ENCODE results near the gene ZMYND19. TPM values are rescaled to one million over a fixed set of nuclear protein-coding genes. Genes with fewer than 3 reads are reported as not detected.
"Not testable (repeated sequence)": the region's sequence is repeated elsewhere in the genome, so short reads cannot be mapped to it uniquely, and the experiment has no call there.

Gene ZMYND19
- polyA plus RNA-seq, 1 donor: 17.7 TPM

GRCh38 chr9:137589441-137590122, 730 bp downstream of the ZMYND19 start:
- no peak for DNase-seq (ENCODE audit: low read depth)

GRCh38 chr9:137588891-137589290, 1.4 kb downstream of the ZMYND19 start:
- no peak for DNase-seq (ENCODE audit: low read depth)

- DNase-seq (ENCODE audit: low read depth): no peak
These were observed 2.0 kb downstream of the ZMYND19 start for GRCh38 chr9:137588311-137588710.

GRCh38 chr9:137586854-137587253, 3.5 kb downstream of the ZMYND19 start:
- DNase-seq (ENCODE audit: low read depth): no peak

- no peak for DNase-seq (ENCODE audit: low read depth)
These were observed 6.4 kb downstream of the ZMYND19 start for GRCh38 chr9:137583957-137584356.

GRCh38 chr9:137583347-137583746, 7.0 kb downstream of the ZMYND19 start:
- DNase-seq (ENCODE audit: low read depth): no peak

GRCh38 chr9:137582286-137582860, 7.9 kb downstream of the ZMYND19 start:
- no peak for DNase-seq (ENCODE audit: low read depth)

GRCh38 chr9:137581361-137582285, 8.7 kb downstream of the ZMYND19 start:
- no peak for DNase-seq (ENCODE audit: low read depth)

GRCh38 chr9:137580954-137581322, 9.4 kb downstream of the ZMYND19 start:
- DNase-seq (ENCODE audit: low read depth): no peak

- DNase-seq (ENCODE audit: low read depth): no peak
These were observed 9.9 kb downstream of the ZMYND19 start for GRCh38 chr9:137580209-137580953.

- no peak for DNase-seq (ENCODE audit: low read depth)
These were observed 11.1 kb downstream of the ZMYND19 start for GRCh38 chr9:137579259-137579604.

GRCh38 chr9:137578518-137579258, 11.6 kb downstream of the ZMYND19 start, which contains the start of gene DPH7:
Gene DPH7 (minus strand): TSS chr9:137578925. CDS start chr9:137578777, 148 bp downstream.
- DNase-seq (ENCODE audit: low read depth): peak; percentile 56

GRCh38 chr9:137575716-137576411, 14.4 kb downstream of the ZMYND19 start:
- no peak for DNase-seq (ENCODE audit: low read depth)

GRCh38 chr9:137575364-137575715, 15.0 kb downstream of the ZMYND19 start:
- no peak for DNase-seq (ENCODE audit: low read depth)

- no peak for DNase-seq (ENCODE audit: low read depth)
These were observed 16.1 kb downstream of the ZMYND19 start for GRCh38 chr9:137574192-137574591.

GRCh38 chr9:137570566-137570965, 19.7 kb downstream of the ZMYND19 start:
- no peak for DNase-seq (ENCODE audit: low read depth)

GRCh38 chr9:137569609-137570203, 20.6 kb downstream of the ZMYND19 start:
- no peak for DNase-seq (ENCODE audit: low read depth)

- not testable (repeated sequence) for DNase-seq (ENCODE audit: low read depth)
These were observed 21.9 kb downstream of the ZMYND19 start for GRCh38 chr9:137568445-137568844.

- DNase-seq (ENCODE audit: low read depth): no peak
These were observed 25.4 kb downstream of the ZMYND19 start for GRCh38 chr9:137564817-137565411.

- DNase-seq (ENCODE audit: low read depth): no peak
These were observed 26.2 kb downstream of the ZMYND19 start for GRCh38 chr9:137564134-137564533.

Measured in forelimb muscle (tissue), 1 donor.